Measurements from ENCODE around the gene BBS9.
A peak's percentile ranks its signal among the peaks of the same experiment; 100 is the strongest.

Gene BBS9

DNA sequence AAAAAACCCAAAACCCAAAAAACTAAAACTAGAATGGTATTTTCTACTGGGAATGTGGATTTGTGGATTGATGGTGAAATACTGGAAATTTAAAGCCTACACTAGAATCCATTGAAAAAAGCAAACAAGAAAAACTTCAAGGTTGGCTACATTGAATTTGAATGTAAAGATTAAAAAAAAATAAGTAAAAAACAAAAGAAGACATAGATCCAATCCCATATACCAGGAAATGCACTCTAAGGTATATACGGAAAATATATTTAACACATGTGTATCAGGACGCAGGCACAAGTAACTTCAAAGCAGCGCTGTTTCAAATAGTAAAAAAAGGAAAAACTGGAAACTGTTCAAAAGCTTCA lies 754 bp upstream of the BBS9 start:
- no peak for DNase-seq

- DNase-seq = no peak
Observed at GRCh38 chr7:33129806-33130153, 416 bp downstream of the BBS9 start.

GRCh38 chr7:33130184-33130583 lies 820 bp downstream of the BBS9 start:
- no peak for DNase-seq

- DNase-seq = no peak
Observed at GRCh38 chr7:33137103-33137502, 7.7 kb downstream of the BBS9 start.

GRCh38 chr7:33142585-33142984 lies 13.2 kb downstream of the BBS9 start:
- no peak for DNase-seq

DNA sequence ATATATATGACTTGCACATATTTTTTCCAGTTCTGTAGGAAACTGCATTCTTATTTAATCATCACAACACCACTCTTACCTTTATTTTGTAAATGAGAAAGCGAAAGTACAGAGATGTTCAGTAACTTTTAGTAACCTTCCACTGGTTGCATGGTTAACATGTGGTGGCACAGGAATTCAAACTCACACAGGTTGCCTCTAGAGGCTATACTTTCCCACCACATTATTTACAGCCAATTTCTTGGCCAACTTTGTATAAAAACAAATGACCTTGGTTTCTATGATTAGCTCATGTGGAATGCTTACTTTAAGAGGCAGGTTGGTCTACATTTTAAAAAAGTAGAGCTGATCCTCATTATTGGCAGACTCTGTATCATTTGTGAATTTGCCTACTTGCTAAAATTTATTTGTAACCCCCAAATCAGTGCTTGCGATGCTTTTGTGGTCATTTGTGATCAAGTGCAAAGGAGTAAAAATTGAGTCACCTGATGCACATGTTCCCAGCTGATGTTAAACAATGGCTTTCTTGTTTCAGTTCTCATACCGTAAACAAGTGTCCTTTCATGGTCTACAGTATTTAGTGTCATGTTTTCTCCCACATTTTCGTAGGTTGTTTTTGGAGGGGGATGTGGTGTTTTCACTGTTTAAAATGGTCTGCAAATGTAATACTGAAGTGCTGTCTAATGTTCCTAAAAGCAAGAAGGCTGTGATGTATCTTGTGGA lies 14.8 kb downstream of the BBS9 start:
- DNase-seq = no peak

DNA sequence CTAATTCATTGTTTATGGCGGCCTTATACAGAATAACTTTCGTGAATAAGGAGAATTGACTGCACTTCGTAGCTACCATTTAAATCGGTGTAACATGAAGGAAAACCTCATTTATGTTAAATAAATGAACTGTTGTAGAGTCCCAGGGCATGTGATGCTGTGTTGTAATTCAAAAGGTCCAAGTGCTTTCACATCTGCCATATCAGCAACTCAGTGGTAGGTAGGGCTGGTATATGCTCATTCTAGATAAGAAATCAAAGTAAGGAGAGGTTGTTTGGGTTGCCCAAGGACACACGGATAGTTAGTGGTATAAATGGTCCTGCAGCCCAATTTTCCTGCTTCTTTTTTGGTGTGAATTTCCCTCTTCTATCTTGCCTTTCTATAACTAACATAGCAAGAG lies 15.8 kb downstream of the BBS9 start:
- no peak for DNase-seq

DNA sequence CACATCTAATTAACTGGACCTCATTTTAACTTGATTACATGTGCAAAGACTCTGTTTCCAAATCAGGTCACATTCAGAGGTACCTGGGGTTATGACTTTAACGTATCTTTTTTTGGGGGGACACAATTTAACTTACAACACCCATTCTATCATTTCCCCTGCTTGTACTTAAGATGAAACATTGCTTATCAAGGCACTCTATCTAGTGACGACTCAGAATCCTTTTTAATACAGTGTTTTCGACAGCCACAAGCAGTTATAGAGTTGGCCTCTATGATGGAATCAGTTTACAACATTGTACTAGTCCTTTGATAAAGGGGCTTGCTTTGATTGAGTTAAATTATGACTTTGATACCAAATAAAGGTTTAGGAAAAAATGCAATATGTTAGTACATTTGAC lies 22.7 kb downstream of the BBS9 start:
- no peak for DNase-seq

DNA sequence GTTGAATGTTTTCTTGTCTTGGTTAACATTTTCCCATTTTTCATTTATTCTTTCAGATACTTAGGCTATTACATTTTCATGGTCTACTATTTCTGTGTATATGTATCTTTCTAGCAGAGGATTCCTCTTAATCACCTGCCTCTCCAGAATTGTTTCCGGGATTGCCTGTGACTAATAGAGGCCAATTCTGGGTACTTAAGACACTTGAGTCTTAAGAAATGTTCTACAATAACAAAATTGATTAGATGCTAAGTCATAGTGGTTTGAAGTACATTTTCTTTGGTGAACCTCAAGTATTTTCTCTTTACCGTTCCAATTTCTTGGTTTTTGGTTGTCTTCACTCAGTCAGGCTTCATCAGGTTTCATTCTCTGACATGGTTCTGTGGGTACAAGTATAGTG lies 26.4 kb downstream of the BBS9 start:
- no peak for DNase-seq

DNA sequence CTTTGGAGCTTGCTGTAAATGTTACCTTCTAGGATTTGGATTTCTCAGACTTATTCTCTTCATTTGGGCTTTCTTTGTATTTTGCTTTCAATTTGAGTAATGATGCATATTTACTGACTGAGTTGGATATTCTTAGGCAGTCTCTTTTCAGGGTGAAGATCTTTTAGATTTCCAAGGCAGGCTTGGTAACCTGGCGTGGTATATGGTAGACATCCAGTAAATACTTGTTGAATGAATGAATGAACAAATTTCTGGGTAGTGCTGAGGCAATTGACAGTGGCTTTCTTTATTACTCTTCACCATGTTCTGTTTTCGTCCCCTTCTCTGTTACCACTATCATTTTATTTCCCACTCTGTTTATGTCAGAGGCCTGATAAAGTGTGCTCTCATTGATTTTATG lies 27.1 kb downstream of the BBS9 start:
- DNase-seq = no peak

DNA sequence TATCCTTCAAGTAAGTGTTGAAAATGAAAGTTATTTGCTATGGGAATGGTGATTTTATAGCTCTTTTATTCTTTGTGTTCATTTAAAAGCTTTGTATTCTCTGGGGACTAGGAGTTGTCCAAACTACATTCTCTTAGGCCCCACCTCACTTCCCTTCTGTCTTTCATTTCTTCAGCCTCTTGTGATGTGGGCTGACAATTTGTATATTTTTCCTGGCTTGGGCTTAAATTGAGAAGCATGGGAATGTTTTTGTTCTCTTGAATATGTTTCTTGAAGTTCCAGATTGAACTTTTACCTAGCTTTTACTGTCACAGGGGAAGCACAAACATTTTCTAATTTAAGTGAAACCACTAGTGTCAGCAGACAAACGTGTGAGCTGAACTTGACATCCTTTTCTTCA lies 27.9 kb downstream of the BBS9 start:
- DNase-seq = no peak

DNA sequence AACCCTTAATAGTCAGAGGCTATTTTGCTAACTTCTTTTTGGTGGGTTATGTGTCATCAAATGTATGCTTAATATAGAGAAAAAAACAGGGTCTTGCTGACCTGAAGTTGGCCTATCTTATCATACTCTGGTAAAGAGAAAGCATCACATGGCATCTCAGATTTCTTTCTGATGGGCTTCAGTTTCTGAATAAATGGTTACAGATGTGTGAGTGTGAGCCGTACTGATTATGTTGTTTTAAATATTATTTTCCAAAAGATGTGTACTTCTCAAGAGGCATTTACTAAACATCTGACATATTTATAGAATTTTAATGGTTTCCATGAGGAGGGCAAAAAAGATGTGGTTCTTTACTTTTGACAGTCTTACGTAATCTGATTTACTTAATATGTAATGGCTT lies 28.4 kb downstream of the BBS9 start:
- no peak for DNase-seq

- DNase-seq = no peak
Observed at GRCh38 chr7:33177876-33178275, 48.5 kb downstream of the BBS9 start.

DNA sequence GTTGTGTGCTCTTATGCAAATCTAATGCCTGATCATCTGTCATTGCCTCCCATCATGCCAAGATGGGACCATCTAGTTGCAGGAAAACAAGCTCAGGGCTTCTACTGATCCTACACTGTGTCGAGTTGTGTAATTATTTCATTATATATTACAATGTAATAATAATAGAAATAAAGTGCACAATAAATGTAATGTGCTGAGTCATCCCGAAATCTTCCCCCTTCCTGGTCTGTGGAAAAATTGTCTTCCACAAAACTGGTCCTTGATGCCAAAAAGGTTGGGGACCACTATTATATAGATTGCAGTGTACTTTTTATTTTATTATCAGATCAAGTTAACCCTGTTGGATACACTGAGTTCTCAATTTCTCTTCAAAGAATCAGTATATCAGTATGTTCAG lies 50.2 kb downstream of the BBS9 start:
- no peak for DNase-seq

- no peak for DNase-seq
Observed at GRCh38 chr7:33183504-33183903, 54.1 kb downstream of the BBS9 start.

- DNase-seq = no peak
Observed at GRCh38 chr7:33184828-33185227, 55.5 kb downstream of the BBS9 start.

DNA sequence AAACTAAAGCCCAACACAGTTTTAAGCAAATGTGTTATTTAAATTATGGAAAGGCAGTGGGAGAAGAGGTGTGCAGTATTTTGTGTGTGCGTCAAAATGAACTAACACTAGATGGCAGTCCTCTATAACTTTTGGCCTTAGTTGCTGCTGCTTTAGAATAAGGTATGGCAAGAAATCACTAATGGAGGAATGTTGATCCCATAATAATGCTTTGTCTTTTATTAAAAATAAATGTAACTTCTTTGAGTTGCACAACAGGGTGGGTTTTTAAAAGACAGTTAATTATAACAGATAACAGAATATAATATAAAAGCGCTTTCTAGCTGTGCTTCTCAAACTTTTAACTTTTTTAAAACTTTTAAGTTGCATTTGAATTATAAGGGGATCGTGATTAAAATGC lies 56.4 kb downstream of the BBS9 start:
- DNase-seq = peak; percentile 39

DNA sequence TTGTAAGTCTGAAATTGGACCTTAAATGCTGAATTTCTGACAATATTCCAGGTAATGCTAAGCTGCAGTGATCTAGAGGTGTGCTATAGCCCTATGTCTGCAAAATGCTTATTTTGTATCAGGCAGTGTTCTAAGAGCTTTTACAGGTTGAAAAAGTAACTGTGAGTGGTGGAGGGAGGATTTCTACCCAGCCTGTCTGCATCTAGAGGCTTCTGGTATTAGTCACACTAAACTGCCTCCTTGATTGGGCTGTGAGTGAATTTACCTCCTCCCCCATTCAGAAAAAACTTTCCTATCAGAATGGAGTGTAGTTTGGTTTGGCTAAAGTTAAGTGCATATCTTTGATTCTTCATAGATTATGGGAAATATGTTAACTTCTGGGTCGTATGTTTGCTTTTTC lies 56.8 kb downstream of the BBS9 start:
- no peak for DNase-seq

DNA sequence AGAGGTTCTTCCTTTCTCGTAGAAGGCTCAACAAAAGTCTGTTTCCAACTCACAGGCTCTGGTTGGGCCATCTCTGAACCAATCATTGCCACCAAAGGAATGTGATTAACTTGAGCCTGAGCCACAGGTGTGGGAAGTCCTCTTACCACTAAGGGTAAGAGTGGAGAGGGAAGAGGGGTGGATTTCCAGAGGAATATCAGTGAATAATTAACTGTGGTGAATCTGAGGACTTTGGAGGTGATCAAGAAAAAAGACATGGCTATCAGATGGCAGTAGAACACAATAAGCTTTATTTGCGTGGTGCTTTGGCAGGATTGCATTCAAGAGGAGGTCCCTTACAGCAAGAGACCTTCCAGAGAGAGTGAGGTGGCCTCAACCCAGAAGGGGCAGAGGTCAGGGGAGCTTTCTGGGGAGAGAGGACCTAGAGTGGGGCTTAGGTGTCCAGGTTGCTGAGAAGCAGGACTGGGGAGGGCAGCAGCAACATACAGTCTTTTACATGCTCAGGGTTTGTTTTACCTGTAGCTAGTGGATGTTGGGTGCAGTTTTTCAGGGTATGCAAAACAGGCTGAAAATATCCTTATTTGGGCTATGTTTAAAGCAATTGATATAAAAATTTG lies 61.4 kb downstream of the BBS9 start:
- DNase-seq = no peak

- no peak for DNase-seq
Observed at GRCh38 chr7:33191340-33191739, 62.0 kb downstream of the BBS9 start.

DNA sequence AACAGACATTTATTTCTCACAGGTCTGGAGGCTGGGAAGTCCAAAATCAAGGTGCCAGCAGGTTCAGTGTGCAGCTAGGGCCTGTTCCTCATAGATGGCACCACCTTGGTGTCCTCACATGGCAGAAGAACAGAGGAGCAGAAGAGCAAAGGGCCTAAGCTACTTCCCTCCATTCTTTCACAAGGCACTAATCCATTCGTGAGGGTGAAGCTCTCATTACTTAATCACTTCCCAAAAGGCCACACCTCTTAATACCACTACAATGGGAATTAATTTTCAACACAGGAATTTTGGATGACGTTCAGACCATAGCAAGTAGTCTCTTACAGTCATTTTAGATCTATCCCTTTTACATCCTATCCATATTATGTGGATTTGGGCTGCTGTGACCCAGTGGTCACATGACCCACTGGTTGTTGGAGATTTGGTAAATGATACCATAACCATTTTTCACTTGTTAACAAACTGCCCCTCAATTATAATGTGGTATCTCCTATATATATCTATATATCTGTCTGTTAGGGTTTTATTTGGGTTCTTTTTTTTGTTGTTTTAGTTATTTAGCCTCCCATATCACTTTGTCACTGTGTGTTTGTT lies 63.4 kb downstream of the BBS9 start:
- DNase-seq = peak; percentile 2

GRCh38 chr7:33193308-33193864 lies 64.0 kb downstream of the BBS9 start:
- no peak for DNase-seq

- DNase-seq = peak; percentile 64
Observed at GRCh38 chr7:33195264-33195663, 65.9 kb downstream of the BBS9 start.

- no peak for DNase-seq
Observed at GRCh38 chr7:33196221-33196620, 66.9 kb downstream of the BBS9 start.

- DNase-seq = no peak
Observed at GRCh38 chr7:33200282-33200681, 70.9 kb downstream of the BBS9 start.

All from suppressor macrophage treated with lipopolysaccharide for 4 hours (primary cell).